ENCODE measurements around the gene C1orf174.

Gene C1orf174

GRCh38 chr1:3891329-3891865 is 8.7 kb downstream of the C1orf174 start:
- H3K4me1 Mint-ChIP-seq (ENCODE audit: low read depth in 2 of 2): peaks cover 17 to 29% of the 10 kb centered on the region in 2 donors
- H3K27ac Mint-ChIP-seq: peak overlapping the region; percentile 77 to 99
- no peak for ATAC-seq (replicated peaks)
- no peak for DNase-seq
- H3K36me3 Mint-ChIP-seq (ENCODE audit: insufficient read depth): peaks cover 52% of the 10 kb centered on the region
- no peaks in the 10 kb centered on the region for H3K27me3 Mint-ChIP-seq
- no peaks in the 10 kb centered on the region for H3K9me3 Mint-ChIP-seq
- peak overlapping the region in 1 of 2 donors; percentile 84 for H3K4me3 Mint-ChIP-seq

GRCh38 chr1:3890389-3891328 is 9.4 kb downstream of the C1orf174 start:
- peaks cover 52% of the 10 kb centered on the region for H3K36me3 Mint-ChIP-seq (ENCODE audit: insufficient read depth)
- no peaks in the 10 kb centered on the region for H3K9me3 Mint-ChIP-seq
- ATAC-seq (replicated peaks) (peak; percentile 82), DNase-seq (no peak)
- peak overlapping the region; percentile 84 to 99 for H3K27ac Mint-ChIP-seq
- H3K4me1 Mint-ChIP-seq (ENCODE audit: low read depth in 2 of 2): peaks cover 14 to 22% of the 10 kb centered on the region in 2 donors
- H3K27me3 Mint-ChIP-seq: no peaks in the 10 kb centered on the region
- H3K4me3 Mint-ChIP-seq: peak overlapping the region; percentile 69 to 84

GRCh38 chr1:3889936-3890335 is 10.1 kb downstream of the C1orf174 start:
- DNase-seq: peak in 2 of 3 experiments; percentile 21 to 49
- no peaks in the 10 kb centered on the region for H3K9me3 Mint-ChIP-seq
- H3K27ac Mint-ChIP-seq: peak overlapping the region; percentile 84 to 99
- peaks cover 54% of the 10 kb centered on the region for H3K36me3 Mint-ChIP-seq (ENCODE audit: insufficient read depth)
- peaks cover 14 to 22% of the 10 kb centered on the region in 2 donors for H3K4me1 Mint-ChIP-seq (ENCODE audit: low read depth in 2 of 2)
- ATAC-seq (replicated peaks): peak; percentile 74
- peak overlapping the region; percentile 69 to 84 for H3K4me3 Mint-ChIP-seq
- H3K27me3 Mint-ChIP-seq: no peaks in the 10 kb centered on the region

- Mint-ChIP-seq H3K4me1 (ENCODE audit: low read depth in 2 of 2) (peaks cover 12 to 22% of the 10 kb centered on the region in 2 donors), H3K4me3 (no peak overlapping the region), H3K27ac (peak overlapping the region in 1 of 2 donors; percentile 72), H3K9me3 (no peaks in the 10 kb centered on the region), H3K36me3 (ENCODE audit: insufficient read depth) (peaks cover 70% of the 10 kb centered on the region), H3K27me3 (no peaks in the 10 kb centered on the region)
- ATAC-seq (replicated peaks) (no peak), DNase-seq (no peak)
These were observed 11.8 kb downstream of the C1orf174 start for GRCh38 chr1:3888301-3888700.

GRCh38 chr1:3886691-3887090 is 13.4 kb downstream of the C1orf174 start:
- no peak overlapping the region for H3K27ac Mint-ChIP-seq
- no peak overlapping the region for H3K4me3 Mint-ChIP-seq
- H3K36me3 Mint-ChIP-seq (ENCODE audit: insufficient read depth): peaks cover 77% of the 10 kb centered on the region
- H3K9me3 Mint-ChIP-seq: no peaks in the 10 kb centered on the region
- no peak for DNase-seq
- no peak for ATAC-seq (replicated peaks)
- H3K4me1 Mint-ChIP-seq (ENCODE audit: low read depth in 2 of 2): peaks cover 12 to 19% of the 10 kb centered on the region in 2 donors
- no peaks in the 10 kb centered on the region for H3K27me3 Mint-ChIP-seq

GRCh38 chr1:3886106-3886670 is 13.9 kb downstream of the C1orf174 start:
- ATAC-seq (replicated peaks) (no peak), DNase-seq (no peak)
- no peak overlapping the region for H3K27ac Mint-ChIP-seq
- H3K27me3 Mint-ChIP-seq: no peaks in the 10 kb centered on the region
- H3K4me3 Mint-ChIP-seq: no peak overlapping the region
- peaks cover 77% of the 10 kb centered on the region for H3K36me3 Mint-ChIP-seq (ENCODE audit: insufficient read depth)
- no peaks in the 10 kb centered on the region for H3K9me3 Mint-ChIP-seq
- H3K4me1 Mint-ChIP-seq (ENCODE audit: low read depth in 2 of 2): peaks cover 9 to 18% of the 10 kb centered on the region in 2 donors

- no peak overlapping the region for H3K4me3 Mint-ChIP-seq
- peaks cover 5 to 15% of the 10 kb centered on the region in 2 donors for H3K4me1 Mint-ChIP-seq (ENCODE audit: low read depth in 2 of 2)
- H3K36me3 Mint-ChIP-seq (ENCODE audit: insufficient read depth): peaks cover 74% of the 10 kb centered on the region
- H3K27me3 Mint-ChIP-seq: no peaks in the 10 kb centered on the region
- no peaks in the 10 kb centered on the region for H3K9me3 Mint-ChIP-seq
- no peak for DNase-seq
- ATAC-seq (replicated peaks): no peak
- H3K27ac Mint-ChIP-seq: no peak overlapping the region
These were observed 14.5 kb downstream of the C1orf174 start for GRCh38 chr1:3885611-3886010.

GRCh38 chr1:3884966-3885365 is 15.1 kb downstream of the C1orf174 start:
- peak overlapping the region; percentile 74 to 95 for H3K27ac Mint-ChIP-seq
- no peaks in the 10 kb centered on the region for H3K27me3 Mint-ChIP-seq
- no peaks in the 10 kb centered on the region for H3K9me3 Mint-ChIP-seq
- no peak overlapping the region for H3K4me3 Mint-ChIP-seq
- no peak for DNase-seq
- no peak for ATAC-seq (replicated peaks)
- H3K36me3 Mint-ChIP-seq (ENCODE audit: insufficient read depth): peaks cover 67% of the 10 kb centered on the region
- peaks cover 2 to 8% of the 10 kb centered on the region in 2 donors for H3K4me1 Mint-ChIP-seq (ENCODE audit: low read depth in 2 of 2)

- Mint-ChIP-seq H3K4me1 (ENCODE audit: low read depth in 2 of 2) (peaks cover 0 to 4% of the 10 kb centered on the region in 2 donors), H3K27ac (peak overlapping the region; percentile 87 to 95), H3K9me3 (no peaks in the 10 kb centered on the region), H3K36me3 (ENCODE audit: insufficient read depth) (peaks cover 56% of the 10 kb centered on the region), H3K27me3 (no peaks in the 10 kb centered on the region), H3K4me3 (peak overlapping the region; percentile 31 to 45)
- peak; percentile 94 for ATAC-seq (replicated peaks)
- peak in 2 of 3 experiments; percentile 21 to 34 for DNase-seq
These were observed 16.7 kb downstream of the C1orf174 start for GRCh38 chr1:3883194-3883925.

- peak overlapping the region; percentile 35 to 75 for H3K27ac Mint-ChIP-seq
These were observed 18.9 kb downstream of the C1orf174 start for GRCh38 chr1:3881193-3881480.

GRCh38 chr1:3880429-3881192 is 19.5 kb downstream of the C1orf174 start:
- Mint-ChIP-seq H3K27me3 (no peaks in the 10 kb centered on the region), H3K4me3 (no peak overlapping the region), H3K36me3 (ENCODE audit: insufficient read depth) (peaks cover 40% of the 10 kb centered on the region), H3K9me3 (no peaks in the 10 kb centered on the region), H3K4me1 (ENCODE audit: low read depth in 2 of 2) (peaks cover 0 to 4% of the 10 kb centered on the region in 2 donors), H3K27ac (peak overlapping the region; percentile 35 to 75)
- ATAC-seq (replicated peaks) (no peak), DNase-seq (no peak)

More at GRCh38 chr1:3881193-3881480, 18.9 kb downstream of the C1orf174 start:
- no peaks in the 10 kb centered on the region for H3K27me3 Mint-ChIP-seq
- no peak overlapping the region for H3K4me3 Mint-ChIP-seq
- DNase-seq (no peak), ATAC-seq (replicated peaks) (no peak)
- H3K9me3 Mint-ChIP-seq: no peaks in the 10 kb centered on the region
- peaks cover 0 to 4% of the 10 kb centered on the region in 2 donors for H3K4me1 Mint-ChIP-seq (ENCODE audit: low read depth in 2 of 2)
- peaks cover 39% of the 10 kb centered on the region for H3K36me3 Mint-ChIP-seq (ENCODE audit: insufficient read depth)

GRCh38 chr1:3879787-3880428 is 20.2 kb downstream of the C1orf174 start:
- Mint-ChIP-seq H3K4me1 (ENCODE audit: low read depth in 2 of 2) (peaks cover 0 to 4% of the 10 kb centered on the region in 2 donors), H3K4me3 (no peak overlapping the region), H3K36me3 (ENCODE audit: insufficient read depth) (peaks cover 36% of the 10 kb centered on the region), H3K9me3 (no peaks in the 10 kb centered on the region), H3K27me3 (no peaks in the 10 kb centered on the region), H3K27ac (no peak overlapping the region)
- ATAC-seq (replicated peaks): no peak
- DNase-seq: no peak

Data from effector memory CD8-positive, alpha-beta T cell (primary cell).